GM23338 (cell line): ENCODE measurements around the gene MTURN. TPM values are rescaled to one million over a fixed set of nuclear protein-coding genes. Genes with fewer than 3 reads are reported as not detected.

ENCODE experiments used
- ATAC-seq: fragments of 200-7000 bp; cut with Tn5 transposase; 3 replicates; pipeline ENCODE4 v1.9.1; 2020
- DNase-seq: peaks from one replicate; pipeline ENCODE4 v3.0.0-alpha.2; 2015; ENCODE audit warnings: low spot score
- H2AFZ ChIP-seq: fragments of 200-600 bp; sonication (generic); 2 replicates; pipeline ENCODE4 v1.8.0; 2016; ENCODE audit warnings: antibody characterized with exemption, mild to moderate bottlenecking, moderate library complexity
- H3F3A ChIP-seq: fragments of 200-600 bp; sonication (generic); replicated peaks from 2 replicates; pipeline ENCODE4 v1.8.0; 2017; ENCODE audit warnings: antibody characterized with exemption, mixed run types, low read depth
- H3K27ac ChIP-seq: fragments of 200-600 bp; sonication (generic); 2 replicates; pipeline ENCODE4 v1.6.1; 2016; ENCODE audit warnings: low read depth
- H3K27me3 ChIP-seq: fragments of 200-600 bp; sonication (generic); 2 replicates; pipeline ENCODE4 v1.8.0; 2016; ENCODE audit warnings: mild to moderate bottlenecking, mixed run types, moderate library complexity; ENCODE audit not compliant: insufficient read depth
- H3K36me3 ChIP-seq: fragments of 200-600 bp; sonication (generic); 2 replicates; pipeline ENCODE4 v1.8.0; 2016; ENCODE audit warnings: mild to moderate bottlenecking; ENCODE audit not compliant: insufficient read depth
- H3K4me1 ChIP-seq: fragments of 200-600 bp; sonication (generic); 2 replicates; pipeline ENCODE4 v1.8.0; 2016; ENCODE audit warnings: mild to moderate bottlenecking, moderate library complexity; ENCODE audit not compliant: insufficient read depth
- H3K4me2 ChIP-seq: fragments of 200-600 bp; sonication (generic); 2 replicates; pipeline ENCODE4 v1.7.1; 2017; ENCODE audit warnings: mixed run types
- H3K4me3 ChIP-seq: fragments of 200-600 bp; sonication (generic); 2 replicates; pipeline ENCODE4 v1.6.1; 2016; ENCODE audit warnings: mixed run types
- H3K79me2 ChIP-seq: fragments of 200-600 bp; sonication (generic); replicated peaks from 2 replicates; pipeline ENCODE4 v1.8.0; 2017; ENCODE audit warnings: mild to moderate bottlenecking; ENCODE audit not compliant: insufficient read depth
- H3K9me2 ChIP-seq: fragments of 200-600 bp; sonication (generic); 2 replicates; pipeline ENCODE4 v1.8.0; 2017; ENCODE audit not compliant: insufficient read depth
- H4K20me1 ChIP-seq: fragments of 200-600 bp; sonication (generic); replicated peaks from 2 replicates; pipeline ENCODE4 v1.8.0; 2017; ENCODE audit warnings: mild to moderate bottlenecking; ENCODE audit not compliant: insufficient read depth
- H3K27ac Mint-ChIP-seq: 2 replicates; pipeline ENCODE4 v1.8.0; 2020; ENCODE audit warnings: inconsistent platforms, mild to moderate bottlenecking, moderate library complexity, mixed read lengths
- H3K27me3 Mint-ChIP-seq: 3 replicates; pipeline ENCODE4 v1.8.0; 2022; ENCODE audit warnings: low read depth, mild to moderate bottlenecking, moderate library complexity, mixed read lengths, inconsistent platforms; ENCODE audit not compliant: insufficient read depth, poor library complexity
- H3K36me3 Mint-ChIP-seq: 3 replicates; pipeline ENCODE4 v1.8.0; 2021; ENCODE audit warnings: low read depth, mild to moderate bottlenecking, inconsistent platforms, moderate library complexity, mixed read lengths
- H3K4me1 Mint-ChIP-seq: 3 replicates; pipeline ENCODE4 v1.8.0; 2020; ENCODE audit warnings: mild to moderate bottlenecking, inconsistent platforms, mixed read lengths
- H3K4me3 Mint-ChIP-seq: 3 replicates; pipeline ENCODE4 v1.8.0; 2021; ENCODE audit warnings: moderate library complexity, mild to moderate bottlenecking, inconsistent platforms, mixed read lengths
- H3K9me3 Mint-ChIP-seq: 3 replicates; pipeline ENCODE4 v1.8.0; 2020; ENCODE audit warnings: moderate library complexity, mild to moderate bottlenecking, inconsistent platforms, mixed read lengths
- CREB1 ChIP-seq: fragments of 250-450 bp; sonication (Bioruptor Pico); IDR thresholded peaks from 2 replicates; pipeline ENCODE4 v1.5.0; 2020; ENCODE audit warnings: low read depth, mild to moderate bottlenecking, moderate library complexity
- CTCF ChIP-seq, 2 experiments: fragments of 200-600 bp in 1 of 2; sonication (generic) in 1 of 2; conservative IDR thresholded peaks; 2 replicates each; pipeline versions ENCODE4 v1.5.1 to v1.6.1; 2016 to 2017; ENCODE audit warnings: antibody characterized with exemption in 2 of 2, low read depth in 2 of 2, mild to moderate bottlenecking in 2 of 2, moderate library complexity in 1 of 2
- ETS1 ChIP-seq: IDR thresholded peaks from 2 replicates; pipeline ENCODE4 v1.6.1; 2016; ENCODE audit warnings: antibody characterized with exemption
- EZH2 ChIP-seq: fragments of 200-600 bp; sonication (generic); IDR thresholded peaks from one replicate; pipeline ENCODE4 v1.8.0; 2017; ENCODE audit warnings: antibody characterized with exemption, mild to moderate bottlenecking, low read depth; ENCODE audit not compliant: unreplicated experiment
- EZH2phosphoT487 ChIP-seq: fragments of 200-600 bp; sonication (generic); IDR thresholded peaks from one replicate; pipeline ENCODE4 v1.8.1; 2018; ENCODE audit warnings: antibody characterized with exemption; ENCODE audit not compliant: unreplicated experiment
- JUNB ChIP-seq: IDR thresholded peaks from one replicate; pipeline ENCODE4 v1.6.1; 2016; ENCODE audit warnings: antibody characterized with exemption; ENCODE audit not compliant: unreplicated experiment
- NANOG ChIP-seq: IDR thresholded peaks from 2 replicates; pipeline ENCODE4 v1.6.1; 2016; ENCODE audit warnings: antibody characterized with exemption, borderline replicate concordance
- POLR2AphosphoS5 ChIP-seq: IDR thresholded peaks from 2 replicates; pipeline ENCODE4 v1.6.1; 2016; ENCODE audit warnings: antibody characterized with exemption, low read depth
- REST ChIP-seq: IDR thresholded peaks from one replicate; pipeline ENCODE4 v1.6.1; 2018; ENCODE audit warnings: antibody characterized with exemption; ENCODE audit not compliant: unreplicated experiment
- STAT1 ChIP-seq: IDR thresholded peaks from one replicate; pipeline ENCODE4 v1.6.1; 2016; ENCODE audit warnings: antibody characterized with exemption; ENCODE audit not compliant: unreplicated experiment
- ZNF114 ChIP-seq: fragments of 250-450 bp; sonication (Bioruptor Pico); IDR thresholded peaks from 2 replicates; pipeline ENCODE4 v1.5.0; 2020; ENCODE audit warnings: mild to moderate bottlenecking, moderate library complexity
- ZNF331 ChIP-seq: fragments of 250-450 bp; sonication (Bioruptor Pico); IDR thresholded peaks from 2 replicates; pipeline ENCODE4 v1.5.0; 2020; ENCODE audit warnings: low read depth, mild to moderate bottlenecking, moderate library complexity
- ZNF462 ChIP-seq: fragments of 250-450 bp; sonication (Bioruptor Pico); IDR thresholded peaks from 2 replicates; pipeline ENCODE4 v1.5.0; 2020; ENCODE audit warnings: mild to moderate bottlenecking, moderate library complexity
- polyA plus RNA-seq: library from polyadenylated mRNA; unstranded; fragments of >200 nt; fragmentation: Nextera tagmentation; extraction: Ambion mirVana; gene quantifications from 2 replicates; pipeline ENCODE4 v1.2.1, GENCODE V29; 2016
- total RNA-seq: library from RNA; depleted of rRNA; stranded (reverse); fragments of >200 nt; shearing (Covaris generic); gene quantifications from 2 replicates; pipeline ENCODE4 v1.2.3, GENCODE V29; 2014

Gene MTURN
- total and polyA plus RNA-seq, 2 experiments from 2014 or later: 3.1 to 8.7 TPM

GRCh38 chr7:30200591-30200990, 65.8 kb downstream of the MTURN start:
- no peaks in the 10 kb centered on the region for H3K4me1 Mint-ChIP-seq
- TF ChIP-seq CREB1 (CRISPR knock-in tag) (no peak), REST (no peak), EZH2 (no peak), JUNB (no peak), ZNF462 (no peak), ZNF331 (no peak), ZNF114 (CRISPR knock-in tag) (no peak), NANOG (no peak), POLR2AphosphoS5 (no peak), STAT1 (no peak), EZH2phosphoT487 (no peak), CTCF (conservative IDR thresholded peaks at IDR 0.05; ENCODE audit: low read depth in 2 of 2) (no peak), ETS1 (no peak)
- H3K36me3 Mint-ChIP-seq: peaks cover 29% of the 10 kb centered on the region
- Histone ChIP-seq H3K36me3 (no peaks in the 10 kb centered on the region), H3K79me2 (no peaks in the 10 kb centered on the region), H3K27ac (no peak overlapping the region), H3K27me3 (no peaks in the 10 kb centered on the region), H3K4me2 (no peak overlapping the region), H3F3A (no peaks in the 10 kb centered on the region), H2AFZ (no peak overlapping the region), H3K9me2 (0 out of 2 replicates have a peak, but pooled peaks cover 2% of the 10 kb centered on the region), H3K4me1 (no peaks in the 10 kb centered on the region), H3K4me3 (no peak overlapping the region), H4K20me1 (no peaks in the 10 kb centered on the region)
- peaks cover 32% of the 10 kb centered on the region for H3K9me3 Mint-ChIP-seq
- H3K4me3 Mint-ChIP-seq: no peak overlapping the region
- DNase-seq (no peak), ATAC-seq (no peak)
- H3K27ac Mint-ChIP-seq: no peak overlapping the region
- peaks cover 6% of the 10 kb centered on the region for H3K27me3 Mint-ChIP-seq
